Activated T-cell treated with anti-CD3 and anti-CD28 coated beads, Interleukin-2, amount 50 U/mL, for 4 hours (primary cell): ENCODE measurements around the gene EIF4G3. TPM values are rescaled to one million over a fixed set of nuclear protein-coding genes. Genes with fewer than 3 reads are reported as not detected.
"Not testable (repeated sequence)": the region's sequence is repeated elsewhere in the genome, so short reads cannot be mapped to it uniquely, and the experiment has no call there.

Experiments
- ATAC-seq, 2 donors: fragments of 200-7000 bp; cut with Tn5 transposase; one replicate each; pipeline ENCODE4 v1.10.0; 2021
- DNase-seq: peaks from one replicate; pipeline ENCODE4 v3.0.0-alpha.2; 2020
- H3K27me3 Mint-ChIP-seq: one replicate; pipeline ENCODE4 v1.8.0; 2021; ENCODE audit warnings: low read depth, mixed read lengths
- H3K36me3 Mint-ChIP-seq: one replicate; pipeline ENCODE4 v1.8.0; 2022; ENCODE audit warnings: mixed read lengths; ENCODE audit not compliant: insufficient read depth
- H3K4me1 Mint-ChIP-seq: one replicate; pipeline ENCODE4 v1.8.0; 2021; ENCODE audit warnings: low read depth, mixed read lengths
- H3K4me3 Mint-ChIP-seq: one replicate; pipeline ENCODE4 v1.8.0; 2021; ENCODE audit warnings: mild to moderate bottlenecking, moderate library complexity, mixed read lengths
- H3K9me3 Mint-ChIP-seq: one replicate; pipeline ENCODE4 v1.8.0; 2021; ENCODE audit warnings: mixed read lengths
- total RNA-seq, 3 donors: library from RNA; stranded (reverse); gene quantifications; one replicate each; pipeline ENCODE4 v1.2.1, GENCODE V29; 2021

EIF4G3 gene
- total RNA-seq, 3 donors from 2014 or later: 43.5 to 48.5 (median 46.1) TPM

GRCh38 chr1:21174230-21174629, 2.5 kb downstream of the EIF4G3 start:
- Mint-ChIP-seq H3K36me3 (peaks cover 2% of the 10 kb centered on the region), H3K27me3 (no peaks in the 10 kb centered on the region), H3K4me3 (peak overlapping the region; percentile 88), H3K9me3 (no peaks in the 10 kb centered on the region), H3K4me1 (peaks cover 22% of the 10 kb centered on the region)
- DNase-seq (no peak), ATAC-seq (no peak)

- H3K36me3 Mint-ChIP-seq, ATAC-seq, DNase-seq, H3K4me3 Mint-ChIP-seq, H3K27me3 Mint-ChIP-seq, H3K9me3 Mint-ChIP-seq: not testable (repeated sequence)
- peaks cover 22% of the 10 kb centered on the region for H3K4me1 Mint-ChIP-seq
Measured at GRCh38 chr1:21173096-21173495, 3.6 kb downstream of the EIF4G3 start.

DNA sequence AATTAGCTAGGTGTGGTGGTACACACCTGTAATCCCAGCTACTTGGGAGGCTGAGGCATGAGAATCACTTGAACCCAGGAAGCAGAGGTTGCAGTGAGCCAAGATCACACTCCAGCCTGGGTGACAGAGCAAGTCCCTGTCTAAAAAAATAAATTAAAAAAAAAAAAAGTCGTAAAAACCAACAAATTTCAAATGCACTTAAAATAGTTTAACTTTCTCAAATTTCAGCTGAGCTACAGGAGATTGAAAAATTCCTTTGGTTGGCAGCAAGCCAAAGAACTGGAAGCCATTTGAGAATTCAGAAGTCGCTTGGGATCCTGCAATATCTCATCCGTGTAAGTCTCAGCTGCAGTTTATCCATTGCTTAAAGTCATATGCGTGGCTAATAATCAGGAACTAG, 5.9 kb downstream of the EIF4G3 start:
- H3K36me3 Mint-ChIP-seq, H3K4me3 Mint-ChIP-seq, H3K9me3 Mint-ChIP-seq, H3K27me3 Mint-ChIP-seq, DNase-seq, ATAC-seq: not testable (repeated sequence)
- H3K4me1 Mint-ChIP-seq: peaks cover 18% of the 10 kb centered on the region

- no peak for ATAC-seq
- H3K27me3 Mint-ChIP-seq: no peaks in the 10 kb centered on the region
- peaks cover 19% of the 10 kb centered on the region for H3K36me3 Mint-ChIP-seq
- H3K4me3 Mint-ChIP-seq: no peak overlapping the region
- DNase-seq: no peak
- peaks cover 15% of the 10 kb centered on the region for H3K4me1 Mint-ChIP-seq
- no peaks in the 10 kb centered on the region for H3K9me3 Mint-ChIP-seq
Measured at GRCh38 chr1:21168444-21168843, 8.3 kb downstream of the EIF4G3 start.

- Mint-ChIP-seq H3K4me3 (no peak overlapping the region), H3K27me3 (no peaks in the 10 kb centered on the region), H3K4me1 (peaks cover 12% of the 10 kb centered on the region), H3K9me3 (no peaks in the 10 kb centered on the region), H3K36me3 (peaks cover 20% of the 10 kb centered on the region)
- ATAC-seq: no peak
- DNase-seq: no peak
Measured at GRCh38 chr1:21165646-21166045, 11.1 kb downstream of the EIF4G3 start.

DNA sequence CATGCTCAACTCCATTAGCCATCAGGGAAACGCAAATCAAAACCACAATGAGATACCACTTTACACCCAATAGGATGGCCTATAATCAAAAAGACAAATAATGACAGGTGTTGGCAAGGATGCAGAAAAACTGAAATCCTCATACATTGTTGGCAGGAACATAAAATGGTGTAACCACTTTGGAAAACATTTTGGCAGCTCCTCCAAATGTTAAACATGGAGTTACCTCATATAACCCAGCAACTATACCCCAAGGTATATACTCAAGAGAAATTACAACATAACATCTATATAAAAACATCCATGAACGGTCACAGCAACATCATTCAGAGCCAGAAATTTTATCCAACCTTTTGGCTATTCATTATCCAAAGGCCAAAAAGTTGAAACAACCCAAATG, 11.6 kb downstream of the EIF4G3 start:
- H3K27me3 Mint-ChIP-seq: no peaks in the 10 kb centered on the region
- ATAC-seq (no peak), DNase-seq (no peak)
- H3K36me3 Mint-ChIP-seq: peaks cover 24% of the 10 kb centered on the region
- no peak overlapping the region for H3K4me3 Mint-ChIP-seq
- peaks cover 16% of the 10 kb centered on the region for H3K4me1 Mint-ChIP-seq
- no peaks in the 10 kb centered on the region for H3K9me3 Mint-ChIP-seq

GRCh38 chr1:21164266-21164665, 12.4 kb downstream of the EIF4G3 start:
- H3K36me3 Mint-ChIP-seq: peaks cover 24% of the 10 kb centered on the region
- DNase-seq (no peak), ATAC-seq (no peak)
- no peaks in the 10 kb centered on the region for H3K9me3 Mint-ChIP-seq
- peaks cover 16% of the 10 kb centered on the region for H3K4me1 Mint-ChIP-seq
- no peak overlapping the region for H3K4me3 Mint-ChIP-seq
- H3K27me3 Mint-ChIP-seq: no peaks in the 10 kb centered on the region

DNA sequence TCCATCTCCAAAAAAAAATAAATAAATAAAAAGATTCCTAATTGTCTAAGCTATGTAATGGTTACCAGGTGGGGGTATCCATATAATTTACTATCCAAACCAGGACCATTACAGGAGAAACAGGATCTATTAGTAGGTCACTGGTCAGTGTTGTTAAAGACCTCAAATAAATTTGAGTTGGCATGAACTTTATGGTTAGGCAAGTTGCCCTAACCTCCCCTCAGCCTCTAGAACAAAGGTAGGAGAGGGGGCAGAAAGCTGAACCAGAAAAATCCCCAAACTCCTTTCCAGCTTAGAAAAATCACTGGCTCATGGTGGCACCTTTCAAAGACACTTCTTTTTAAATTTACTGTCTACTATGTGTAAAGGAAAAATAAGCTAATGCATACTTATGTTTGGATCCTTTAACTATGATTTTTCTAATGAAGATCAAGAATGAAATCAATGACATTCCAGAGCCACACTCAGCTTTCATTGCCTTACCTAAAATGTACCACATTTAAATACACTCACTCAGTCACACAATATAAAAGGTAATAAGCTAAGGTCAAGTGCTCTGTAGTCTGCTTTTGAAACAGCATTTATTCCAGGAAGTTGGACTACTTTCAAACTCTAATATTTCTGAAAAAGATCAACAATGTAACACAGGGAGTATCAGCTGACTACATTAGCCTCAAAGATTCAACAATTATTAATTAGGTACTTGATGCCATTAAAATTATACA, 13.8 kb downstream of the EIF4G3 start:
- Mint-ChIP-seq H3K4me1 (peaks cover 16% of the 10 kb centered on the region), H3K9me3 (no peaks in the 10 kb centered on the region)

GRCh38 chr1:21161842-21162241, 14.9 kb downstream of the EIF4G3 start:
- no peaks in the 10 kb centered on the region for H3K9me3 Mint-ChIP-seq
- no peak overlapping the region for H3K4me3 Mint-ChIP-seq

More for the DNA sequence above, 13.8 kb downstream of the EIF4G3 start:
- H3K4me3 Mint-ChIP-seq: no peak overlapping the region
- no peak for DNase-seq
- no peaks in the 10 kb centered on the region for H3K27me3 Mint-ChIP-seq
- no peak for ATAC-seq
- peaks cover 26% of the 10 kb centered on the region for H3K36me3 Mint-ChIP-seq

GRCh38 chr1:21160263-21160796, 16.4 kb downstream of the EIF4G3 start:
- peaks cover 23% of the 10 kb centered on the region for H3K36me3 Mint-ChIP-seq
- no peak overlapping the region for H3K4me3 Mint-ChIP-seq
- DNase-seq (no peak), ATAC-seq (no peak)
- peaks cover 13% of the 10 kb centered on the region for H3K4me1 Mint-ChIP-seq
- no peaks in the 10 kb centered on the region for H3K27me3 Mint-ChIP-seq
- no peaks in the 10 kb centered on the region for H3K9me3 Mint-ChIP-seq

More at GRCh38 chr1:21161842-21162241, 14.9 kb downstream of the EIF4G3 start:
- DNase-seq (no peak), ATAC-seq (no peak)
- Mint-ChIP-seq H3K36me3 (peaks cover 24% of the 10 kb centered on the region), H3K4me1 (peaks cover 16% of the 10 kb centered on the region), H3K27me3 (no peaks in the 10 kb centered on the region)

- no peak for DNase-seq
- Mint-ChIP-seq H3K27me3 (no peaks in the 10 kb centered on the region), H3K9me3 (no peaks in the 10 kb centered on the region), H3K4me1 (peaks cover 6% of the 10 kb centered on the region), H3K4me3 (no peak overlapping the region), H3K36me3 (peaks cover 18% of the 10 kb centered on the region)
- ATAC-seq: no peak
Measured at GRCh38 chr1:21157868-21158267, 18.8 kb downstream of the EIF4G3 start.

DNA sequence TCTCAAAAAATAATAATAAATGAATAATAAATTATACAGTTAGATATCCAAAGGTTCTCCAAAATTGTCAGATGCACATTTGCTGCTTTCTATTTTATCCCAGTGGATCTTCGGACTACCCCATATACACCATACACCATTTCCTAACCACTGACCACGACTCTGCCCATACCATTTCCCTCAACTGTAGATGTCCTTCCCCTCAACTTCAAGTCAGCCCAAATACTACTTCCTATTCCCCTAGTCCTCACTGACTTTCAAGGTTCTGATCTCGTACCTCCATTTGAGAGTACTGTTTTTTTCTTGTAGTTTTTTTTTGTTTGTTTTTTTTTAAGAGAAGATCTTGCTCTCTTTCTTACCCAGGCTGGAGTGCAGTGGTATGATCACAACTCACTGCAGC, 19.6 kb downstream of the EIF4G3 start:
- H3K27me3 Mint-ChIP-seq: no peaks in the 10 kb centered on the region
- no peak overlapping the region for H3K4me3 Mint-ChIP-seq
- H3K36me3 Mint-ChIP-seq: peaks cover 18% of the 10 kb centered on the region
- H3K4me1 Mint-ChIP-seq: peaks cover 6% of the 10 kb centered on the region
- no peaks in the 10 kb centered on the region for H3K9me3 Mint-ChIP-seq
- ATAC-seq: no peak
- DNase-seq: no peak

DNA sequence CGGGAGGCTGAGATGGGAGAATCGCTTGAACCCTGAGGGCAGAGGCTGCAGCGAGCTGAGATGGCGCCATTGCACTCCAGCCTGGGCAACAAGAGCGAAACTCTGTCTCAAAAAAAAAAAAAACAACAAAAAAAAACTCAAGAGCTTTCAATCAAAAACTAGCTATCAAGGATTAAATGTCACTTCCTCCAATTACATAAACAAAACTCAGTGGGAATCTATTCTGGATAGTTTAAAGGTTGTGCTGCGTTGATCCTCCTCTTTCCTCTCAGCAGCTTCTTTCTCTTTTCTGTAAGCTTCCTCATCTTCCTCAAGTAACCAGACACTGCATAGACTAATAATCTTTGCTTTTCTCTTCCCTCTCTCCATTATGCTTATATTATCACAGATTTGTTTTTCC, 20.7 kb downstream of the EIF4G3 start:
- Mint-ChIP-seq H3K9me3 (no peaks in the 10 kb centered on the region), H3K36me3 (peaks cover 18% of the 10 kb centered on the region), H3K4me1 (peaks cover 6% of the 10 kb centered on the region), H3K4me3 (no peak overlapping the region), H3K27me3 (no peaks in the 10 kb centered on the region)
- DNase-seq: no peak
- no peak for ATAC-seq

GRCh38 chr1:21154717-21155116, 22.0 kb downstream of the EIF4G3 start:
- Mint-ChIP-seq H3K27me3 (no peaks in the 10 kb centered on the region), H3K4me1 (peaks cover 3% of the 10 kb centered on the region), H3K36me3 (peaks cover 14% of the 10 kb centered on the region), H3K4me3 (no peak overlapping the region), H3K9me3 (no peaks in the 10 kb centered on the region)
- ATAC-seq (no peak), DNase-seq (no peak)

- Mint-ChIP-seq H3K4me1 (peaks cover 3% of the 10 kb centered on the region), H3K36me3 (peaks cover 11% of the 10 kb centered on the region), H3K4me3 (no peak overlapping the region), H3K9me3 (no peaks in the 10 kb centered on the region), H3K27me3 (no peaks in the 10 kb centered on the region)
- ATAC-seq (no peak), DNase-seq (no peak)
Measured at GRCh38 chr1:21153388-21153787, 23.3 kb downstream of the EIF4G3 start.
